Spleen (tissue), 7 donors: Measurements from ENCODE around the gene SPEF2.
A peak's percentile ranks its signal among the peaks of the same experiment; 100 is the strongest.

Experiments
- CTCF ChIP-seq, 11 experiments: fragments of 200-600 bp in 7 of 11; fragments of 450-650 bp in 4 of 11; sonication (generic) in 4 of 11; IDR thresholded peaks in 8 of 11; conservative IDR thresholded peaks in 3 of 11; 1 replicate in 7 of 11; 2 replicates in 4 of 11; pipeline versions ENCODE4 v1.4.0 to v1.8.0; 2016 to 2021; ENCODE audit warnings: antibody characterized with exemption in 11 of 11, inconsistent platforms in 4 of 11, mild to moderate bottlenecking in 1 of 11
- POLR2A ChIP-seq, 3 donors: fragments of 450-650 bp; IDR thresholded peaks; one replicate each; pipeline ENCODE4 v1.5.1; 2017; ENCODE audit warnings: antibody characterized with exemption in 3 of 3, mild to moderate bottlenecking in 1 of 3
- POLR2AphosphoS5 ChIP-seq, 3 donors: sonication (generic); formaldehyde crosslinking; IDR thresholded peaks; one replicate each; pipeline ENCODE4 v1.5.1; 2017; ENCODE audit warnings: antibody characterized with exemption in 3 of 3
- donor health status: DM: no; HTN: no; CAD: no; lungs with moderate emphysema.
- donor health status: DM: no; HTN: no; CAD: no.
- donor health status: DM: no; HTN: no; CAD: no.

GRCh38 chr5:35830587-35830986 lies 212.9 kb downstream of the SPEF2 start:
- TF ChIP-seq POLR2A (IDR thresholded peaks at IDR 0.05), result no peak
- TF ChIP-seq CTCF (IDR thresholded peaks at IDR 0.05 in 8 of 11, conservative IDR thresholded peaks at IDR 0.05 in 3 of 11), result no peak
- peak in 1 of 3 donors; percentile 41 for TF ChIP-seq POLR2AphosphoS5 (IDR thresholded peaks at IDR 0.05)
